Measurements from ENCODE around the gene TIMM44. TPM values are rescaled to one million over a fixed set of nuclear protein-coding genes. Genes with fewer than 3 reads are reported as not detected.
"Not testable (repeated sequence)": the region's sequence is repeated elsewhere in the genome, so short reads cannot be mapped to it uniquely, and the experiment has no call there.

TIMM44 gene
- total and polyA plus RNA-seq, 3 donors from 2014 or later = 33.8 to 71.2 (median 68.0) TPM

GRCh38 chr19:7930765-7931164 is 12.7 kb downstream of the TIMM44 start:
- Histone ChIP-seq H3K36me3 (ENCODE audit: low read depth, missing control alignments) (no peaks in the 10 kb centered on the region), H3K27ac (no peak overlapping the region), H3K4me3 (no peak overlapping the region), H3K27me3 (no peaks in the 10 kb centered on the region), H3K4me1 (peaks cover 33% of the 10 kb centered on the region), H3K9me3 (no peaks in the 10 kb centered on the region)
- TF ChIP-seq CTCF (IDR thresholded peaks at IDR 0.05) = no peak
- no peak for TF ChIP-seq POLR2A (IDR thresholded peaks at IDR 0.05)
- 90 to 97% methylated on average over 7 of the region's 7 CpGs for WGBS, 2 donors
- intact Hi-C loops (cut with DNase I; ENCODE audit: low total_unique reads) = no loop called here
- DNase-seq = no peak

- intact Hi-C loops (cut with DNase I; ENCODE audit: low total_unique reads); DNase-seq; H3K27me3 ChIP-seq; H3K9me3 ChIP-seq; H3K4me3 ChIP-seq; H3K36me3 ChIP-seq (ENCODE audit: low read depth, missing control alignments): not testable (repeated sequence)
- Histone ChIP-seq H3K27ac (peak overlapping the region in 1 of 2 donors; percentile 74), H3K4me1 (peaks cover 33% of the 10 kb centered on the region)
- WGBS, 2 donors = 79 to 85% methylated on average over 6 to 11 of the region's 11 CpGs
These were observed 13.4 kb downstream of the TIMM44 start for GRCh38 chr19:7930030-7930429.

GRCh38 chr19:7928741-7929701 is 14.4 kb downstream of the TIMM44 start:
- intact Hi-C loops (cut with DNase I; ENCODE audit: low total_unique reads) = no loop called here
- DNase-seq = no peak
- no peak for TF ChIP-seq POLR2A (IDR thresholded peaks at IDR 0.05)
- no peaks in the 10 kb centered on the region for H3K9me3 ChIP-seq
- H3K27ac ChIP-seq = peak overlapping the region; percentile 74 to 82
- no peaks in the 10 kb centered on the region for H3K27me3 ChIP-seq
- no peaks in the 10 kb centered on the region for H3K36me3 ChIP-seq (ENCODE audit: low read depth, missing control alignments)
- H3K4me1 ChIP-seq = peaks cover 41% of the 10 kb centered on the region
- no peak overlapping the region for H3K4me3 ChIP-seq
- WGBS, 2 donors = 51 to 61% methylated on average over 23 to 24 of the region's 24 CpGs

- TF ChIP-seq POLR2A (IDR thresholded peaks at IDR 0.05) (no peak), CTCF (IDR thresholded peaks at IDR 0.05) (no peak)
- intact Hi-C loops (cut with DNase I; ENCODE audit: low total_unique reads) = no loop called here
- no peak for DNase-seq
- H3K27me3 ChIP-seq = no peaks in the 10 kb centered on the region
- H3K9me3 ChIP-seq = no peaks in the 10 kb centered on the region
- H3K27ac ChIP-seq = peak overlapping the region; percentile 74 to 82
- 53 to 54% methylated on average over 9 of the region's 9 CpGs for WGBS, 2 donors
- no peak overlapping the region for H3K4me3 ChIP-seq
- no peaks in the 10 kb centered on the region for H3K36me3 ChIP-seq (ENCODE audit: low read depth, missing control alignments)
- H3K4me1 ChIP-seq = peaks cover 47% of the 10 kb centered on the region
These were observed 15.1 kb downstream of the TIMM44 start for GRCh38 chr19:7928334-7928706.

GRCh38 chr19:7927605-7928333 is 15.7 kb downstream of the TIMM44 start:
- Histone ChIP-seq H3K9me3 (no peaks in the 10 kb centered on the region), H3K4me3 (no peak overlapping the region), H3K27me3 (no peaks in the 10 kb centered on the region), H3K36me3 (ENCODE audit: low read depth, missing control alignments) (no peaks in the 10 kb centered on the region), H3K4me1 (peaks cover 47% of the 10 kb centered on the region), H3K27ac (peak overlapping the region; percentile 74 to 82)
- intact Hi-C loops (cut with DNase I; ENCODE audit: low total_unique reads) = no loop called here
- DNase-seq = no peak
- TF ChIP-seq CTCF (IDR thresholded peaks at IDR 0.05) (no peak), POLR2A (IDR thresholded peaks at IDR 0.05) (no peak)
- 85 to 86% methylated on average over 9 to 23 of the region's 23 CpGs for WGBS, 2 donors

All from testis (tissue), 3 donors.